DOHH2 (cell line): ENCODE results near the gene ANK2.

Experiments used
- H3F3A ChIP-seq: fragments of 200-600 bp; sonication (generic), shearing (Covaris generic); 2 replicates; pipeline ENCODE4 v1.6.0; 2016; ENCODE audit warnings: antibody characterized with exemption, mild to moderate bottlenecking; ENCODE audit not compliant: control insufficient read depth, insufficient read depth
- H3K27ac ChIP-seq: fragments of 200-600 bp; sonication (generic); 2 replicates; pipeline ENCODE4 v1.5.1; 2014; ENCODE audit warnings: low read depth, mild to moderate bottlenecking, low read length, moderate library complexity
- H3K27me3 ChIP-seq: fragments of 200-600 bp; sonication (generic); 2 replicates; pipeline ENCODE4 v1.6.1; 2014; ENCODE audit warnings: mild to moderate bottlenecking, low read length, mixed read lengths; ENCODE audit not compliant: control insufficient read depth
- H3K36me3 ChIP-seq: fragments of 200-600 bp; sonication (generic); 2 replicates; pipeline ENCODE4 v1.6.1; 2014; ENCODE audit warnings: mild to moderate bottlenecking, low read length, moderate library complexity, mixed read lengths; ENCODE audit not compliant: control insufficient read depth
- H3K4me1 ChIP-seq: fragments of 200-600 bp; sonication (generic); 2 replicates; pipeline ENCODE4 v1.6.1; 2014; ENCODE audit warnings: mild to moderate bottlenecking, low read length, mixed read lengths; ENCODE audit not compliant: control insufficient read depth
- H3K4me2 ChIP-seq: fragments of 200-600 bp; sonication (generic); 2 replicates; pipeline ENCODE4 v1.6.0; 2014; ENCODE audit warnings: mild to moderate bottlenecking, low read length, moderate library complexity
- H3K4me3 ChIP-seq: fragments of 200-600 bp; sonication (generic); 2 replicates; pipeline ENCODE4 v1.5.1; 2014; ENCODE audit warnings: mild to moderate bottlenecking, low read length, mixed read lengths
- H3K79me2 ChIP-seq: fragments of 200-600 bp; sonication (generic); 2 replicates; pipeline ENCODE4 v1.6.1; 2014; ENCODE audit warnings: mild to moderate bottlenecking, low read length, mixed read lengths; ENCODE audit not compliant: control insufficient read depth
- H3K9me2 ChIP-seq: fragments of 200-600 bp; sonication (generic); replicated peaks from 2 replicates; pipeline ENCODE4 v1.6.1; 2014; ENCODE audit warnings: mild to moderate bottlenecking, low read length, mixed read lengths; ENCODE audit not compliant: control insufficient read depth
- H3K9me3 ChIP-seq: fragments of 200-600 bp; sonication (generic); 2 replicates; pipeline ENCODE4 v1.6.1; 2014; ENCODE audit warnings: antibody characterized with exemption, low read length, mixed read lengths; ENCODE audit not compliant: control insufficient read depth, insufficient read depth
- H4K20me1 ChIP-seq: fragments of 200-600 bp; sonication (generic); 2 replicates; pipeline ENCODE4 v1.6.0; 2014; ENCODE audit warnings: low read depth, mild to moderate bottlenecking, antibody characterized with exemption, low read length, moderate library complexity; ENCODE audit not compliant: control insufficient read depth, insufficient read depth
- CTCF ChIP-seq: fragments of 200-600 bp; sonication (generic); IDR thresholded peaks from one replicate; pipeline ENCODE4 v1.5.1; 2014; ENCODE audit warnings: antibody characterized with exemption, mild to moderate bottlenecking, low read depth, low read length; ENCODE audit not compliant: poor library complexity, severe bottlenecking
- EZH2phosphoT487 ChIP-seq: fragments of 200-600 bp; sonication (generic); IDR thresholded peaks from 2 replicates; pipeline ENCODE4 v1.6.1; 2017; ENCODE audit warnings: borderline replicate concordance, mild to moderate bottlenecking, antibody characterized with exemption, low read length, moderate library complexity, mixed read lengths

The ANK2 gene

GRCh38 chr4:113094802-113095201 lies 45.3 kb downstream of the ANK2 start:
- Histone ChIP-seq H3F3A (no peaks in the 10 kb centered on the region), H3K36me3 (no peaks in the 10 kb centered on the region), H3K27me3 (0 out of 2 replicates have a peak, but pooled peaks cover 2% of the 10 kb centered on the region), H3K9me3 (no peaks in the 10 kb centered on the region), H3K27ac (no peak overlapping the region), H3K4me3 (no peak overlapping the region), H3K4me1 (no peaks in the 10 kb centered on the region), H3K9me2 (no peaks in the 10 kb centered on the region), H4K20me1 (0 out of 2 replicates have a peak, but pooled peaks cover 3% of the 10 kb centered on the region), H3K79me2 (no peaks in the 10 kb centered on the region), H3K4me2 (no peak overlapping the region)
- TF ChIP-seq EZH2phosphoT487 (no peak), CTCF (peak; percentile 66)

- no peak overlapping the region for H3K4me2 ChIP-seq
- H4K20me1 ChIP-seq = no peaks in the 10 kb centered on the region
- TF ChIP-seq CTCF (no peak), EZH2phosphoT487 (no peak)
- H3K4me3 ChIP-seq = no peak overlapping the region
- H3K27ac ChIP-seq = no peak overlapping the region
- no peaks in the 10 kb centered on the region for H3K9me2 ChIP-seq
- no peaks in the 10 kb centered on the region for H3K36me3 ChIP-seq
- H3K27me3 ChIP-seq = no peaks in the 10 kb centered on the region
- H3K79me2 ChIP-seq = no peaks in the 10 kb centered on the region
- no peaks in the 10 kb centered on the region for H3K4me1 ChIP-seq
- H3K9me3 ChIP-seq = no peaks in the 10 kb centered on the region
- no peaks in the 10 kb centered on the region for H3F3A ChIP-seq
Observed at GRCh38 chr4:113101669-113102068, 52.2 kb downstream of the ANK2 start.

- H3K79me2 ChIP-seq = no peaks in the 10 kb centered on the region
- H3K9me2 ChIP-seq = no peaks in the 10 kb centered on the region
- no peak overlapping the region for H3K27ac ChIP-seq
- no peak overlapping the region for H3K4me2 ChIP-seq
- no peaks in the 10 kb centered on the region for H3F3A ChIP-seq
- no peaks in the 10 kb centered on the region for H3K27me3 ChIP-seq
- H3K4me1 ChIP-seq = no peaks in the 10 kb centered on the region
- H3K4me3 ChIP-seq = no peak overlapping the region
- TF ChIP-seq EZH2phosphoT487 (no peak), CTCF (no peak)
- H4K20me1 ChIP-seq = no peaks in the 10 kb centered on the region
- H3K36me3 ChIP-seq = no peaks in the 10 kb centered on the region
- no peaks in the 10 kb centered on the region for H3K9me3 ChIP-seq
Observed at GRCh38 chr4:113103556-113103955, 54.1 kb downstream of the ANK2 start.

- Histone ChIP-seq H3K9me2 (no peaks in the 10 kb centered on the region), H3K79me2 (no peaks in the 10 kb centered on the region), H3K4me2 (no peak overlapping the region), H3K9me3 (no peaks in the 10 kb centered on the region), H3K4me3 (no peak overlapping the region), H3K4me1 (no peaks in the 10 kb centered on the region), H4K20me1 (no peaks in the 10 kb centered on the region), H3K36me3 (no peaks in the 10 kb centered on the region), H3K27me3 (no peaks in the 10 kb centered on the region), H3F3A (no peaks in the 10 kb centered on the region), H3K27ac (no peak overlapping the region)
- TF ChIP-seq CTCF (no peak), EZH2phosphoT487 (no peak)
Observed at GRCh38 chr4:113106108-113106507, 56.7 kb downstream of the ANK2 start.
